ENCODE measurements around the gene LMF1. TPM values are rescaled to one million over a fixed set of nuclear protein-coding genes. Genes with fewer than 3 reads are reported as not detected.
"Not testable (repeated sequence)": the region's sequence is repeated elsewhere in the genome, so short reads cannot be mapped to it uniquely, and the experiment has no call there.

Gene LMF1
- total RNA-seq, 1 donor from 2014 or later, result 21.4 TPM

GRCh38 chr16:861446-861845 is 109.3 kb downstream of the LMF1 start:
- H3K36me3 Mint-ChIP-seq, result peaks cover 9% of the 10 kb centered on the region
- no peaks in the 10 kb centered on the region for H3K27me3 Mint-ChIP-seq
- H3K9me3 Mint-ChIP-seq, result no peaks in the 10 kb centered on the region
- no peak for DNase-seq (ENCODE audit: extremely low spot score, unreplicated experiment)
- H3K4me1 Mint-ChIP-seq (ENCODE audit: unreplicated experiment), result no peaks in the 10 kb centered on the region
- no peak overlapping the region for H3K4me3 Mint-ChIP-seq
- no peak for TF ChIP-seq CTCF (conservative IDR thresholded peaks at IDR 0.05)
- no peak overlapping the region for H3K27ac Mint-ChIP-seq

DNA sequence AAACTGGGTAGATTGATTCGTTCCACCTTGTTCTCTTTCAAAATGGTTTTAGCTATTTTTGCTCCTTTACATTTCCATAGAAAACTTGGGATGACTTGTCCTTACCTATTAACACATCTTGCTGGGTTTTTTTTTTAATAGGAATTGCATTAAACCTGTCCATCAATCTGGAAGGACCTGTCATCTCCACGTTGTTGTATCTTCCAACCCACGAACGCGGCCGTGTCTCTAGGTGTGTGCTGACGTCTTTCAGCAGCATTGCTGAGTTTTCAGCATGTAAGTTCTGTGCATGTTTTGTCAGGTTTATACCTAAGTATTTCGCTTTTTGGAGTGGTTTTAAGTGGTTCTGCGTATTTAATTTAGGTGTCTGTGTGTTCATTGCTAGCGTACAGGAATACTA is 109.9 kb downstream of the LMF1 start:
- Mint-ChIP-seq H3K36me3 (peaks cover 9% of the 10 kb centered on the region), H3K4me1 (ENCODE audit: unreplicated experiment) (no peaks in the 10 kb centered on the region), H3K27ac (no peak overlapping the region), H3K9me3 (no peaks in the 10 kb centered on the region), H3K4me3 (no peak overlapping the region), H3K27me3 (no peaks in the 10 kb centered on the region)
- TF ChIP-seq CTCF (conservative IDR thresholded peaks at IDR 0.05), result no peak
- no peak for DNase-seq (ENCODE audit: extremely low spot score, unreplicated experiment)

DNA sequence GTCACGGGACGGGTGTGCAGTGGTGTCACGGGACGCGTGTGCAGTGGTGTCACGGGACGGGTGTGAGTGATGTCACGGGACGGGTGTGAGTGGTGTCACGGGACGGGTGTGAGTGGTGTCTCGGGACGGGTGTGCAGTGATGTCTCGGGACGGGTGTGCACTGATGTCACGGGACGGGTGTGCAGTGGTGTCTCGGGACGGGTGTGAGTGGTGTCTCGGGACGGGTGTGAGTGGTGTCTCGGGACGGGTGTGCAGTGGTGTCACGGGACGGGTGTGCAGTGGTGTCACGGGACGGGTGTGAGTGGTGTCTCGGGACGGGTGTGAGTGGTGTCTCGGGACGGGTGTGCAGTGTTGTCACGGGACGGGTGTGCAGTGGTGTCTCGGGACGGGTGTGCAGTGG is 111.8 kb downstream of the LMF1 start:
- H3K4me3 Mint-ChIP-seq; H3K36me3 Mint-ChIP-seq; H3K9me3 Mint-ChIP-seq; DNase-seq (ENCODE audit: extremely low spot score, unreplicated experiment); H3K27ac Mint-ChIP-seq; H3K4me1 Mint-ChIP-seq (ENCODE audit: unreplicated experiment); H3K27me3 Mint-ChIP-seq: not testable (repeated sequence)

DNA sequence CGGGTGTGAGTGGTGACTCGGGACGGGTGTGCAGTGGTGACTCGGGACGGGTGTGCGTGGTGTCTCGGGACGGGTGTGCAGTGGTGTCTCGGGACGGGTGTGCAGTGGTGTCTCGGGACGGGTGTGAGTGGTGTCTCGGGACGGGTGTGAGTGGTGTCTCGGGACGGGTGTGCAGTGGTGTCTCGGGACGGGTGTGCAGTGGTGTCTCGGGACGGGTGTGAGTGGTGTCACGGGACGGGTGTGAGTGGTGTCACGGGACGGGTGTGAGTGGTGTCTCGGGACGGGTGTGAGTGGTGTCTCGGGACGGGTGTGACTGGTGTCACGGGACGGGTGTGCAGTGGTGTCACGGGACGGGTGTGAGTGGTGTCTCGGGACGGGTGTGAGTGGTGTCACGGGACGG is 112.3 kb downstream of the LMF1 start:
- DNase-seq (ENCODE audit: extremely low spot score, unreplicated experiment); H3K27me3 Mint-ChIP-seq; H3K9me3 Mint-ChIP-seq; H3K27ac Mint-ChIP-seq; H3K4me1 Mint-ChIP-seq (ENCODE audit: unreplicated experiment); H3K4me3 Mint-ChIP-seq; H3K36me3 Mint-ChIP-seq: not testable (repeated sequence)

- no peaks in the 10 kb centered on the region for H3K4me1 Mint-ChIP-seq (ENCODE audit: unreplicated experiment)
- TF ChIP-seq CTCF (conservative IDR thresholded peaks at IDR 0.05), result no peak
- H3K27ac Mint-ChIP-seq, result no peak overlapping the region
- no peak overlapping the region for H3K4me3 Mint-ChIP-seq
- DNase-seq (ENCODE audit: extremely low spot score, unreplicated experiment), result no peak
- H3K27me3 Mint-ChIP-seq, result no peaks in the 10 kb centered on the region
- no peaks in the 10 kb centered on the region for H3K9me3 Mint-ChIP-seq
- peaks cover 9% of the 10 kb centered on the region for H3K36me3 Mint-ChIP-seq
Observed at GRCh38 chr16:856811-857210, 114.0 kb downstream of the LMF1 start.

GRCh38 chr16:856101-856500 is 114.7 kb downstream of the LMF1 start:
- TF ChIP-seq CTCF (conservative IDR thresholded peaks at IDR 0.05), result no peak
- DNase-seq (ENCODE audit: extremely low spot score, unreplicated experiment), result no peak
- peaks cover 9% of the 10 kb centered on the region for H3K36me3 Mint-ChIP-seq
- no peaks in the 10 kb centered on the region for H3K9me3 Mint-ChIP-seq
- no peaks in the 10 kb centered on the region for H3K27me3 Mint-ChIP-seq
- H3K27ac Mint-ChIP-seq, result no peak overlapping the region
- no peak overlapping the region for H3K4me3 Mint-ChIP-seq
- no peaks in the 10 kb centered on the region for H3K4me1 Mint-ChIP-seq (ENCODE audit: unreplicated experiment)

DNA sequence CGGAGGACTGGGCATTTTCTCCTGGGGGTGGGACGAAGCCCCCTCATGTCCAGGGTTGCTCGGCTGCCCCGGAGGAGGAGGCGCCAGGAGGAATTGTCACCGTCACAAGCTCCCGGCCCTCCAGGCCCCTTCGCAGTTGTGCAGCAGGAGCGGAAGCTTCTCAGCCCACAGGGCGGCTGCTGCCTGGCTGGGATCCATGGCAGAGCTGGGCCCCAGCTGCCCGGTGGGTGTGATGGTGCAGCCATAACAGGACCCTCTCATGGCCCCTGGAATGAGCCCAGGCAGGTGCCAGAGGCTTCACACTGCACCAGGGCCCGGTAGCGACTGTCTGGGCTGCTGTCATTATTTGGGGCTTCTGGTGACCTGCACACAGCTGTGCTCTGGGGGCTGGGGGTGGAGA is 115.3 kb downstream of the LMF1 start:
- H3K9me3 Mint-ChIP-seq, result peaks cover under 1% of the 10 kb centered on the region
- no peak for DNase-seq (ENCODE audit: extremely low spot score, unreplicated experiment)
- no peaks in the 10 kb centered on the region for H3K4me1 Mint-ChIP-seq (ENCODE audit: unreplicated experiment)
- H3K27me3 Mint-ChIP-seq, result no peaks in the 10 kb centered on the region
- no peak for TF ChIP-seq CTCF (conservative IDR thresholded peaks at IDR 0.05)
- H3K36me3 Mint-ChIP-seq, result peaks cover 5% of the 10 kb centered on the region
- H3K27ac Mint-ChIP-seq, result no peak overlapping the region
- H3K4me3 Mint-ChIP-seq, result no peak overlapping the region
